HG03103 (cell line): ENCODE measurements around the gene SLC22A16.
"Not testable (repeated sequence)": the region's sequence is repeated elsewhere in the genome, so short reads cannot be mapped to it uniquely, and the experiment has no call there.

Experiments
- ATAC-seq: cut with Tn5 transposase; IDR thresholded peaks from one replicate; pipeline ENCODE4 v1.9.1; 2021; ENCODE audit warnings: low read depth; ENCODE audit not compliant: unreplicated experiment

The SLC22A16 gene

DNA sequence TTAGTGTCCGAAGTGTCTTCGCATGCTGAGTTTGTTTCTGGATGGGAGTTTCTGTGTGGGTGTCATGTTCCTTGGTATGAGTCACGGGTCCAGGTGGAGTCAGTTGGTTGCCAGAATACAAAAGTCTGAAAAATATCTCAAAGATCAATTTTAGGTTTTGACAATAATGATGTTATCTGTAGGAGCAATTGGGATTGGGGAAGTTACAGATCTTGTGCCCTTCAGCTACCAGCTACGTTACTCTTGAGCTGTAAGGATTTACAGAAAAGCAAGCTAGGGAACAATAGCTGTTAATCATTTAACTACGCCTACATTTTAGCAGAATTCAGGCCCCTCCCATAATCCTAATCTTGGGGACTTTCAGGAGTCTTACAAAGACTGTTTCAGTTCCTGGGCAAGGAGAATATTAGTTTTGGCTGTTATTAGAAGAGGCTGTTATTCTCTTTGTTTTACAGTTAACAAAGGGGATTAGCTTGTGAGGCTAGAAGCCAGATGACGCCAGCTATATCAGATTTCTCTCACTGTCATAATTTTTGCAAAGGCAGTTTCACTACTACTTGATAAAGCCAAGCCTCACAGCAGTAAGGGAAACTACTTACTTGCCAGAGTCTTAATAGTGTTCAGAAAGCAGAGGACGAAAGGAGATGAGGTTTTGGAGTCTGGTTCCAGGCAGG, 15.4 kb upstream of the SLC22A16 start:
- ATAC-seq = no peak

DNA sequence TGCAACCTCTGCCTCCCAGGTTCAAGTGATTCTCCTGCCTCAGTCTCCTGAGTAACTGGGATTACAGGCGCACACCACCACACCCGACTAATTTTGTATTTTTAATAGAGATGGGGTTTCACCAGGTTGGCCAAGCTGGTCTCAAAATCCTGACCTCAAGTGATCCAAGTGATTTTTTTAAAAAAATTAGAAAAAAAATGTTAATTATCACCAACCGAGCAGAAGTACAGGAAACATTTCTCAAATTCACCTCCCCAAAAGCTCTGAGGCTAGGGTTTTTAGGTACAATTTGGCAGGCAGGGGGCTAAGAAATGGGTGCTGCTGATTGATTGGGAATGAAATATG, 14.9 kb upstream of the SLC22A16 start:
- no peak for ATAC-seq

DNA sequence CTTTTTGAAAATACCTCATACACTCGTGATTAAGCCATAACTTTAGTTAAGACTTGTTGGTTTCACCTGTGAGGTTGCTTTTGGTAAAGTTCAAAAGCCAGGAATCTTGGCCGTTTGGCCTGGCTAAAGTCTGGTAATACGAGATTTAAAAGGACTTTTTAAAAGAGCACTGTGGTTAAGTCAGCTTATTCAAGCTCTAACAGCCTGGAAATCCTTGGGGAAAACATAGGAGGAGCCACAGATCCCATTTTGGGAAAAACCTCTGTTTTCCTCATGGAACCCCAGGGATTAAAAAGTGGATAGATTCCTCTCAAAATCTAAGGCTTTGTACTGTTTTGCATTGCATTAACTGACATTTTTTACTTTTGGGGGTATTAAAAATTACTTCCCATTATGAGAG, 13.7 kb upstream of the SLC22A16 start:
- no peak for ATAC-seq

DNA sequence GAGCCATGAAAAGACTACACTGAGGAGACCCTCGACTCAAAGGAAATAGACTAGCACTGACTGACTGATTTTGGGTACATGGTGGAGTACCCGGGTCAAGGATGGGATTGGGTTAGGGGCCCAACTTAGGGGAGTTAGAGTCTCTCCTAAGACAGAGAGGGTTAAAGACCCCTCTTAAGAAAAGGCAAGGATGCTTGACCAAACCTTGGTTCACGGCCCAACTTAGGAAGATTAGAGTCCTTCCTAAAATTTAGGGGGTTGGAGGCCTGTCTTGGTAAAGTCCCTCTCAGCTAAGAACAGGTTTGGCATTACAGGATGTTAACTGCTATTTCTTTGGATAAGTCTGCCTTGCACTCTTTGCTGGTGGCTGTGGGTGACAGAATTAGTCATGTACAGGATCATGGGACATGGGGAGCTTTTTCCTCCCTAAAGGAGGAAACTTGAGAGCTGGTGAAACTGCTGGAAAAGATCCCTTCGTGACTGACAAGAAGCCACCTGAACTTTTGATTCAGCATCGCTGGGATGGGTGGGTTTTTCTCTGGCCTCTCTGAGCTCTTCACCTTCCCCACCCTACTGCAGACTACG, 12.3 kb upstream of the SLC22A16 start:
- ATAC-seq = no peak

DNA sequence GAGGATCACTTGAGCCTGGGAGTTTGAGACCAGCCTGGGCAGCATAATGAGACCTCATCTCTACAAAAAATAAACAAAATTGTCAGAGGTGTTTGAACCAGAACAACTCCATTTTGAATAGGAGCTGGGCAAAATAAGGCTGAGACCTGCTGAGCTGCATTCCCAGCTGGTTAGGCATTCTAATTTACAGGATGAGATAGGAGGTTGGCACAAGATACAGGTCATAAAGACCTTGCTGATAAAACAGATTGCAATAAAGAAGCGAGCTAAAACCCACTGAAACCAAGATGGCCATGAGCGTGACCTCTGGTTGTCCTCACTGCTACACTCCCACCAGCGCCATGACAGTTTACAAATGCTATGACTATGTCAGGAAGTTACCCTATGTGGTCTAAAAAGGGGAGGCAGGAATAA, 11.6 kb upstream of the SLC22A16 start:
- not testable (repeated sequence) for ATAC-seq

DNA sequence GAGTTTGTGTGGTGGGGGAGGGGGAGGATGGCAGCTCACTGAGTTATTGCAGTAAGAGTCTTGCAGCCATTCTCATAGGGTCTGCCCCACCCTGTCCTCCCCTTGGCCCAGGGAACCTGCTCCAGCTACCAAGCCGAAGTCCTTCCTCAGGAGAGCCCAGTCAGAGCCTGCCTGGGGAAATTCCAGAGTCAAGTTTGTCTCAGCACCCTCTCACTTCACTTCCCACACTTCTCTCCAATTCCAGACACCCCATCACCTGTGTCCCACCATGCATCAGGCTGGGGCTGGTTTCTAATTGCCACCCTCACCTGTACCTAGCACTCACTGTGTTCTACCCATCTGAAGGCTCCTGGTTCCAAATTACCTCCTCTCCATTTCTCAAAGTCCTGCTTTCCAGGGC, 10.3 kb upstream of the SLC22A16 start:
- ATAC-seq = no peak

DNA sequence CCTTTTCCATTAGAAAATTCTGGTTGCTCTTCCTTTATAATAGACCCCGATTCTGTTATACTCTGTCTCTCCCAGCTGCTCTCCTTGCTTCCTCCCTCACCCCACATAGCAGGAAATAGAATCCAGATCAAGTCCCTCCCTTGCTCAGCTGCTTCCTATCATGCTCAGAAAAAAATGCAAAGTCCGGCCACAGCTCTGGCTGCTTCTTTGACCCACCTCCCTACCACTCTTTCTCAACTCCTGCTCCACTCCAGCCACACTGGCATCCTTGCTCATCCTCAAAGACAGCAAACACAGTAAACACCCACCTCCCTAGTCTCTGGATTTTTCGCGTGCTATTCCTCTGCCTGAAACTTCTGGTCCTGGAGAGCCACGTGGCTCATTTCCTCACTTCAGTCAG, 9.1 kb upstream of the SLC22A16 start:
- no peak for ATAC-seq

DNA sequence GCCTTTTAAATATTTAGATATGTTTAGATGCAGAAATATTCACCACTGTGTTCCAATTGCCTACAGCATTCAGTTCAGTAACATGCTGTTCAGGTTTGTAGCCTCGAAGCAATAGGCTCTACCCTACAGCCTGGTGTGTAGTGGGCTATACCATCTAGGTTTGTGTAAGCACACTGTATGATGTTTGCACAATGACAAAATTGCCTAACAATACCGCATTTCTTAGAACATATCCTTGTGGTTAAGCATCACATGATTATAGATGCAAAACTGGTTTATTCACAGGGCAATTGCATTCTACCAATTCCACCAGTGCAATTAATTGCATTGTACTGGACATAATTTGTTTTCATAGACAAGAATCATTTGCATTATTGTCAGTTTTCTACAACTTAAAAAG, 7.9 kb upstream of the SLC22A16 start:
- no peak for ATAC-seq

DNA sequence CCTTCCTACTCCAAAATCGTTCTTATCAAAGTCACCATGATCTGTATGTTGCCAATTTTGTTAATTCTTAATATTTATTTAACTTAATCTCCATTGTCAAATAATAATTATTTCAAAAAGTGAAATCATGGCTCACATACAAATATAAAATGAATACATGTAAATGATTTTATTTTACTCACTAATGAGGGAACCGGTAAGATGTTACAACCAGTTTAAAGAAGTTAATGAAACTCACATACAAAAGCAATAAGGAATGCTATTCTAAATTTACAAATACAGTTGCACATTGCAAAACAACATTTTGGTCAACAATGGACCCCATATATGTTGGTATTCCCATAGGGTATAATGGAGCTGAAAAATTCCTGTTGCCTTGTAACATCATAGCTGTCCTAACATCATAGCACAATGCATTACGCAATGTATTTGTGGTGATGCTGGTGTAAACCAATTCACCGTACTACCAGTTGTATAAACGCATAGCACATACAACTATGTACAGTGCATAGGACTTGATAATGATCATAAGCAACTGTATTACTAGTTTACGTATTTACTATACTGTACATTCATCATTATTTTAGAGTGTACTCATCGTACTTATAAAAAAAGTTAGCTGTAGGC, 6.5 kb upstream of the SLC22A16 start:
- ATAC-seq = no peak

DNA sequence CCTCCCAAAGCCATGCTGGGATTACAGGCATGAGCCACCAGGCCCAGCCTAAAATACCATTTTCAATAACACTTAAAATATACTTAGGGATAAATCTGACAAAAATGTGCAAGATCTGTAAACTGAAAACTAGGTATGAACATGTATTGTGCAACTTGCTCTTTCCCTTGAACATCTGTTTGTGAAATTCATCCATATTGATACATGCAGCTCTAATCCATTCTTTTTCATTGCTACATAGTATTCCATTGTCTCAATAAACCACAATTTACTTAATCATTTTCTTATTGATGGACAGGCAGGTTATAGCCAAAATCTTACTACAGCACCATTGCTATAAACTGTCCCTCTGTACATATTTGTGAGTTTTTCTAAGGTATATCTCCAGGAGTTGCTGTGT, 4.7 kb upstream of the SLC22A16 start:
- no peak for ATAC-seq

DNA sequence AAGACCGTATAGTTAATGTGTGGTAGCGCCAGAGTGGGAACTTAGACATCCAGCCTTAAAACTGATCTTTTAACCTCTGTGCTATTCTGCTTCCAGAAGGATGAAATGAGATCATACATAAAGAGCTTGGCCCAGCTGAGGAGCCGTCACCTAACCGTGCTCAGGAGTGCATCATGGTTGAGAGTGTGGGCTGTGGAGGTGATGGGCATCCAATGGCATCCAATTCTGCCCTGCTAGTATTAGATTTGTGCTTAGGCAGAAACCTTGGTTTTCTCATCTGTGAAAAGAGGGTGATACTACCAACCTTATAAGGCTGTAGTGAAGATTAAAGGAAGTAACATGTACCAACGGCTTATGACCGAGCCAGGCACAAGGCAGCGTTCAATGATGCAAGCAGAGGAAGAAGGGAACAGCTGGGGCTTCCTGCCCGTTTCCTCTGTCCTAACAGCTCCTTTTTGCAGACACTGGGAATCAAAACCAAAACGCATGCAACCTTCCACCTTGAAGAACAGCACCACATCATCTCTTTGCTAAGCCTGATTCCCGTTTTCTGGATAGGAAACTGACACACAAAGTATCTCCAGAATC, 1.3 kb downstream of the SLC22A16 start:
- no peak for ATAC-seq

DNA sequence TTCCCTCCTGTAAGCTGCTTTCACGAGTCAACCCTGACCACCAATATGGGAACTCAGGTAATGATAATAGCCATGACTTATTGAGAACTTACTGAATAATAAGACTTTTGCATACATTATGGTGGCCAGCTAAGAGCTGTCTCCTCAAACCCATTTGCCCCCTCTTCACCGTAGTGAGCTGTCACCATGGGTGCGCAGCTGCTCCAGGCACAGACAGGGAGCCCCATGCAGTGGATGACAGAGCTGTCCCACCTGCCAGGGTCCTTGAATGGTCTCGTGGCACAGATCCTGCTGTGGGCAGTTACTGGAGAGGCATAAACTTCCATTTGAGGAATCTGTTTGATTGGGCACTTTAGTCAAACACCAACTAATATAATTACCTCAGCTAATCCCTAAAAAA, 1.9 kb downstream of the SLC22A16 start:
- ATAC-seq = no peak

DNA sequence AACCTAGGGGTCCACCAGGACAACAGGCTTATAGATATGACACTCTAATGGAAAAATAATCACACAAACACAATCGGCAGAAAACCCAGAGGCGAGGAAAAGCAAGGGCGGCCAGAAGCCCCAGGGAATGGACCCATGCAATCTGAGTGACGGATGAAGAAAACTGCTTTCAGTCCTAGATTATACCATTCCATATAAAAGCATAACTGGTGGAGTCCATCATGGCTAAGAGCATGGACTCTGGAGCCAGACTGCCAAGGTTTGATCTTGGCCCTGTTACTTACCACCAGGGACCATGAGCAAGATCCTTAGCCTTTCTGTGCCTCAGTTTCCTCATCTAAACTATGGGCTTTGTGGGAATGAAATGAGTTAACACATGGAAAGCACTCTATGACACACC, 3.7 kb downstream of the SLC22A16 start:
- ATAC-seq = no peak

DNA sequence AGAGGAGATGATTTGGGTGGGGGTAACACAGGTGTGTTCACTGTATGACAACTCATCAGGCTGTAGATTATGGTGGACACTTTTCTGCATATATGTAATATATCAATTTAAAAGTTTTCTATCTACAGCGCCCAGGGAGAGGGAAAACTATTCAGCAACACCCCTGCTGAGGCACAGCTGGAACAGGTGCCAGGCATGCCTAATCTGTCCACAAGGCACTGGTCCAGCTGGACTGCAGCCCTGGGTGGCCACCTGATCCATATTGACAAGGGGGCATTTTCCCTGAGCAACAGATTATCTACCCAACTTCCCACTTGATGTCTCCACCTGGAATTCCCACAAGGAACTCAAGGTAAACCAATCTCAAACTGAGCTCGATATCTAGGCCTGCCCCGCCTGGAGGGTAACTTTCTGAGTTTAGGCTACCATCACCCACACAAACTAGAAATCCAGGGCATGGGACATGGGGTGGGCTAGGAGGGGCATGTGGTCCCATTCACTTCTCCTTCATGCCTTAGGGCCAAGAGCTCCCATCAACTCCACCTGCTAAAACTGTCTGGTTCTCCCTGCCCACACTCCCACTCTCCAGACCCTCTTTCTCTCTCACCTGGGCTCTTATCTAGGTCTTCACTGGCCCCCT, 4.6 kb downstream of the SLC22A16 start:
- no peak for ATAC-seq

DNA sequence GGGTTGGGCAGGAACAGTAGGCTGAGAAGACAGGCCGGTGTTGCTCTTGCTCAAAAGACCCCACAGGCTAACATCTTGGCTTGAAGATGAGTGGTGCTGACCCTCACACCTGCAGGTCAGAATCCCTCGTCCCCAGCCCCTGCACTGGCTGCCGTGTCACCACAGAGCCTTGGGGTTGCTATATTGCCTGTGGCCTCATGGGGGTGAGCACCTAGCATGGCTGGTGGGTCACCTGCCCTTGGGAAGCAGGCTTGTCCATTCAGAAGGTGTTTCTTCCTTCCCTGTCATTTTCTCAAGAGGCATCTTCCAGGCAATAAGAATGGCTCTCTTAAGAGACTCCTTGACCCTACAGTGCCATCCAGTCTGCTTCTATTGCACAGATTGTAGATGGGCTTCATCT, 7.7 kb downstream of the SLC22A16 start:
- no peak for ATAC-seq

DNA sequence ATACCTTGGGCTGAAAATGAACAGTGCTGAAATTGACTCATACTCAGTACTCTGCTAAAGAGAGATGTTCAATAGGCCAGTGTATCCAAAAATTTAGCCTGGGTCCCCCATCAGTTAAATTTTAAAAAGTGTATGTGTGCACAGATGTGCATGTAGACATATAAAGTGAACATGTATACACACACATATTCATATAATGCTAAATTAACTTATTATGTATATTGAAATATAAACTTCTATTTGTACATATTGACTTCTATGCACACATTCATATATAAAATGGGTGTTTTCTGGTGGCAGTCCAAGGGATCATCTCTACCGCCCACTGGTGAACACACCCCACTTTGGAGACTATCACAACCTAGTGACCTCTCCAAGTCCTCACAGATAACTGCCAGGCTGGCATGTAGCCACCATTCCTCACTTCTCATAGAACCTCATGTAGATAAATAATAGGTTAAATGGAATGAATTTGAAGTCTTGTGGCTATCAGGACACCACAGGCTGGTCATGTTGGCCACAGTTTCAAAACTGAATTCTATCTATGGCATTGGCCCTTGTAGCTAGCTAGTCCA, 8.8 kb downstream of the SLC22A16 start:
- no peak for ATAC-seq

DNA sequence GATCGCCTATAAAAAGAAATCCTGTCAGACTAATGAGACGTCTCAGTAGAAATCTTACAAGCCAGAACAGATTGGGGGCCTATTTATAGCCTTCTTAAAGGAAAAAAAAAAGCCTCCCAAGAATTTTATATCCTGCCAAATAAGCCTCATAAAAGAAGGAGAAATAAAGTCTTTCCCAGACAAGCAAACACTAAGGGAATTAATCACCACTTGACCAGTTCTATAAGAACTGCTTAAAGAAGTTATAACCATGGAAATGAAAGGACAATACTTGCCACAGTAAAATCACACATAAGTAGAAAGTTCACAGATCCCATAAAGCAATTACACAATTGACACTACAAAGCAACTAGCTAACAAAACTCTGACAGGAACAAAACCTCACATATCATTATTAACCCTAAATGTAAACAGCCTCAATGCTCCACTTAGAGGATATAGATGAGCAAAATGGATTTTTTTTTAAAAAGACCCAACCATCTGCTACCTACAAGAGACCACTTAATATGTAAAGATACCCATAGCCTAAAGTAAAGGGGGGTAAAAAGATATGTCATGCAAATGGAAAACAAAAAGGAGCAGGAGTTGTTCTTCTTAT, 13.4 kb downstream of the SLC22A16 start:
- ATAC-seq = no peak

DNA sequence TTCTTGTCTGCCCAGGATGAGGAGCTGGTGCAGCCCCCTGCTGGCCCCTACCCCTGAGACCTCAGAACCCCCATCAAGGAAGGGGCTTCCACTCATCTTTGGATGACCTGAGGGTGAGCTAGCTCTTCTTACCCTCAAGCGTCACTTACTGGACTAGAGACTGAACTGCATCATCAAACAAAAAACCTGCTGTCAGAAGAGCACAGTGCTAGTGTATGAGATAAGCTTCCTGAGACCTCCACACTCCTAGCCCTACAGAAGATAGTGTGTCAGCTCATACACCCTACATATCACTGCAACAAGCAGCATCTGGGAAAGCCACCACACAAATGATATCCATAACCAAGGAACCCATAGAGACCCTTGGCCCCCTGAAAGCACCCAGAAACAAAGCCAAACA, 15.0 kb downstream of the SLC22A16 start:
- no peak for ATAC-seq

DNA sequence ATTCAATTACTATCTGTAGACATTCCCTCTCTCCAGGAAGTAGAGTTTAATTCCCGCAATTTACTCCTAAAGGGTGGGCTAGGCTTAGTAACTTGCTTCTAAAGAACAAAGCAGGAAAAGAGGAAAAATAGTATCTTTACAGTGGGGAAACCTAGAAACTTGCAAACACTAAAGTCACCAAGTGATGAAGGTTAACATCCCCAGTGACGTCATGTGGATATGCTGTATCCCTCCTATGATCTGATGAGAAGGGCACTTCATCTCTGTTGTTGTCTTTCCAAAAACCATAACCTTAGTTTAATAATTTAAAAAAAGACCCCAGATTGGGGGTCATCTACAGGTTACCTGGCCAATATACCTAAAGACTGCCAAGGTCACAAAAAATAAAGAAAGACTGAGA, 17.3 kb downstream of the SLC22A16 start:
- ATAC-seq = no peak

DNA sequence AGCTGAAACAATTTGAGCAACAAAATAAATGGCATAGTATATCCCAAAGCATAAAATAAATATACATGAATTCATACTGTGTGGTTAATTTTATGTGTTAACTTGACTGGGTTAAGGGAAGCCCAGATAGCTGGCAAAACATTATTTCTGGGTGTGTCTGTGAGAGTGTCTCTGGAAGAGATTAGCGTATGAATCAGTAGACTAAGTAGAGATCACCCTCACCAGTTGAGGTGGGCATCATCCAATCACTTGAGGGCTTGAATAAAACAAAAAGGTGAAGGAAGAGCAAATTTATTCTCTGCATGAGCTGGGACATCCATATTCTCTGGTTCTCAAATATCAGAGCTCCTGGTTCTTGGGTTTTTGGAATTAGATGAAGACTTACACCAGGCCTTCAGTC, 17.9 kb downstream of the SLC22A16 start:
- no peak for ATAC-seq
